ENCODE data around the gene DNAJA3. TPM values are rescaled to one million over a fixed set of nuclear protein-coding genes. Genes with fewer than 3 reads are reported as not detected.
A peak's percentile ranks its signal among the peaks of the same experiment; 100 is the strongest.

The DNAJA3 gene
- total and polyA plus RNA-seq, 4 donors: 24.8 to 38.5 (median 35.5) TPM

- DNase-seq (no peak), ATAC-seq (ENCODE audit: insufficient read depth, low FRiP score) (no peak)
- Histone ChIP-seq H3K4me1 (ENCODE audit: control insufficient read depth in 5 of 5, insufficient read depth in 5 of 5, low read length in 5 of 5) (peaks cover 0 to 6% (median 0%) of the 10 kb centered on the region in 5 donors), H3K9me3 (ENCODE audit: control insufficient read depth in 4 of 4, insufficient read depth in 3 of 4, low read length in 3 of 4) (no peaks in the 10 kb centered on the region), H3K9ac (ENCODE audit: insufficient read depth in 1 of 2, low read length in 2 of 2) (no peak overlapping the region), H3K27me3 (ENCODE audit: control insufficient read depth in 3 of 3, insufficient read depth in 3 of 3, low read length in 2 of 3) (no peaks in the 10 kb centered on the region), H3K27ac (ENCODE audit: low read depth in 1 of 2, low read length in 1 of 2) (no peak overlapping the region), H3K4me3 (no peak overlapping the region), H3K36me3 (ENCODE audit: control insufficient read depth in 4 of 4, insufficient read depth in 4 of 4, low read length in 4 of 4) (peaks cover 0 to 61% (median 6%) of the 10 kb centered on the region in 4 donors)
- 88 to 92% methylated on average over 21 of the region's 21 CpGs for WGBS, 2 donors
- no peak for TF ChIP-seq CTCF (IDR thresholded peaks at IDR 0.05; ENCODE audit: control extremely low read depth, extremely low read depth)
These were observed 42.8 kb upstream of the DNAJA3 start for GRCh38 chr16:4382795-4383357.

- DNase-seq (no peak), ATAC-seq (ENCODE audit: insufficient read depth, low FRiP score) (no peak)
- H3K36me3 ChIP-seq (ENCODE audit: control insufficient read depth in 4 of 4, insufficient read depth in 4 of 4, low read length in 4 of 4): peaks cover 0 to 63% (median 6%) of the 10 kb centered on the region in 4 donors
- peaks cover 0 to 13% (median 0%) of the 10 kb centered on the region in 5 donors for H3K4me1 ChIP-seq (ENCODE audit: control insufficient read depth in 5 of 5, insufficient read depth in 5 of 5, low read length in 5 of 5)
- no peak overlapping the region for H3K27ac ChIP-seq (ENCODE audit: low read depth in 1 of 2, low read length in 1 of 2)
- no peaks in the 10 kb centered on the region for H3K9me3 ChIP-seq (ENCODE audit: control insufficient read depth in 4 of 4, insufficient read depth in 3 of 4, low read length in 3 of 4)
- 82 to 92% methylated on average over 12 of the region's 12 CpGs for WGBS, 2 donors
- no peak for TF ChIP-seq CTCF (IDR thresholded peaks at IDR 0.05; ENCODE audit: control extremely low read depth, extremely low read depth)
- no peak overlapping the region for H3K9ac ChIP-seq (ENCODE audit: insufficient read depth in 1 of 2, low read length in 2 of 2)
- no peaks in the 10 kb centered on the region for H3K27me3 ChIP-seq (ENCODE audit: control insufficient read depth in 3 of 3, insufficient read depth in 3 of 3, low read length in 2 of 3)
- H3K4me3 ChIP-seq: no peak overlapping the region
These were observed 41.9 kb upstream of the DNAJA3 start for GRCh38 chr16:4383591-4384444.

GRCh38 chr16:4384509-4384942 is 41.1 kb upstream of the DNAJA3 start:
- DNase-seq: peak in 1 of 3 donors; percentile 55
- Histone ChIP-seq H3K27ac (ENCODE audit: low read depth in 1 of 2, low read length in 1 of 2) (no peak overlapping the region), H3K4me1 (ENCODE audit: control insufficient read depth in 5 of 5, insufficient read depth in 5 of 5, low read length in 5 of 5) (peaks cover 0 to 16% (median 5%) of the 10 kb centered on the region in 5 donors), H3K9me3 (ENCODE audit: control insufficient read depth in 4 of 4, insufficient read depth in 3 of 4, low read length in 3 of 4) (no peaks in the 10 kb centered on the region), H3K9ac (ENCODE audit: insufficient read depth in 1 of 2, low read length in 2 of 2) (no peak overlapping the region), H3K27me3 (ENCODE audit: control insufficient read depth in 3 of 3, insufficient read depth in 3 of 3, low read length in 2 of 3) (no peaks in the 10 kb centered on the region), H3K4me3 (no peak overlapping the region), H3K36me3 (ENCODE audit: control insufficient read depth in 4 of 4, insufficient read depth in 4 of 4, low read length in 4 of 4) (peaks cover 0 to 59% (median 6%) of the 10 kb centered on the region in 4 donors)
- ATAC-seq (ENCODE audit: insufficient read depth, low FRiP score): no peak
- TF ChIP-seq CTCF (IDR thresholded peaks at IDR 0.05; ENCODE audit: control extremely low read depth, extremely low read depth): no peak
- 67 to 70% methylated on average over 20 of the region's 20 CpGs for WGBS, 2 donors

All from lung (tissue), 12 donors.